HepG2 (cell line): ENCODE results near the gene ZCCHC17. TPM values are rescaled to one million over a fixed set of nuclear protein-coding genes. Genes with fewer than 3 reads are reported as not detected.

Experiments
- ATF7 ChIP-seq, 2 experiments: fragments of 450-650 bp in 1 of 2; sonication (generic) in 1 of 2; formaldehyde crosslinking in 1 of 2; IDR thresholded peaks; 2 replicates each; pipeline versions ENCODE4 v1.4.0 to v1.6.1; 2016 to 2020; ENCODE audit warnings: antibody characterized with exemption in 1 of 2, mild to moderate bottlenecking in 1 of 2, missing genetic modification reagents in 1 of 2
- CAMTA2 ChIP-seq: sonication (generic); formaldehyde crosslinking; IDR thresholded peaks from 2 replicates; pipeline ENCODE4 v1.4.0; 2020; ENCODE audit warnings: mild to moderate bottlenecking, missing genetic modification reagents, borderline replicate concordance
- CC2D1A ChIP-seq: sonication (generic); formaldehyde crosslinking; IDR thresholded peaks from 2 replicates; pipeline ENCODE4 v1.8.1; 2023; ENCODE audit warnings: mild to moderate bottlenecking, missing genetic modification reagents
- DNMT1 ChIP-seq: sonication (generic); formaldehyde crosslinking; IDR thresholded peaks from 2 replicates; pipeline ENCODE4 v1.5.1; 2020; ENCODE audit warnings: mild to moderate bottlenecking, missing genetic modification reagents
- FIP1L1 ChIP-seq: fragments of 200-400 bp; formaldehyde crosslinking; IDR thresholded peaks from 2 replicates; pipeline ENCODE4 v1.6.1; 2018; ENCODE audit warnings: low read depth, mild to moderate bottlenecking, low read length, moderate library complexity, borderline replicate concordance; ENCODE audit not compliant: insufficient read depth
- FOSL1 ChIP-seq: sonication (generic); formaldehyde crosslinking; IDR thresholded peaks from 2 replicates; pipeline ENCODE4 v1.9.0; 2021; ENCODE audit warnings: missing genetic modification reagents, borderline replicate concordance
- FOXM1 ChIP-seq: sonication (generic); formaldehyde crosslinking; IDR thresholded peaks from 2 replicates; pipeline ENCODE4 v1.5.0; 2020; ENCODE audit warnings: missing genetic modification reagents
- GATAD1 ChIP-seq: IDR thresholded peaks from 2 replicates; pipeline ENCODE4 v1.6.1; 2016; ENCODE audit warnings: missing genetic modification reagents, missing compliant biosample characterization
- KLF11 ChIP-seq: IDR thresholded peaks from 2 replicates; pipeline ENCODE4 v1.6.1; 2016; ENCODE audit warnings: missing compliant biosample characterization
- KLF16 ChIP-seq, 2 experiments: sonication (generic) in 1 of 2; formaldehyde crosslinking in 1 of 2; IDR thresholded peaks; 2 replicates each; pipeline versions ENCODE4 v1.6.1 to v1.8.0; 2016 to 2023; ENCODE audit warnings: missing genetic modification reagents in 2 of 2, missing compliant biosample characterization in 1 of 2
- KMT2B ChIP-seq: IDR thresholded peaks from 2 replicates; pipeline ENCODE4 v1.6.1; 2016; ENCODE audit warnings: missing genetic modification reagents, missing compliant biosample characterization
- MEIS2 ChIP-seq: sonication (generic); formaldehyde crosslinking; IDR thresholded peaks from 2 replicates; pipeline ENCODE4 v1.9.0; 2021; ENCODE audit warnings: mild to moderate bottlenecking, missing genetic modification reagents
- MIXL1 ChIP-seq: IDR thresholded peaks from 2 replicates; pipeline ENCODE4 v1.6.1; 2016
- MTA3 ChIP-seq: sonication (generic); formaldehyde crosslinking; IDR thresholded peaks from 2 replicates; pipeline ENCODE4 v1.4.0; 2020; ENCODE audit warnings: missing genetic modification reagents
- NFKB2 ChIP-seq: sonication (generic); formaldehyde crosslinking; IDR thresholded peaks from 2 replicates; pipeline ENCODE4 v1.4.0; 2020; ENCODE audit warnings: missing genetic modification reagents, borderline replicate concordance
- SAFB2 ChIP-seq: sonication (generic); formaldehyde crosslinking; IDR thresholded peaks from 2 replicates; pipeline ENCODE4 v1.5.1; 2020; ENCODE audit warnings: missing genetic modification reagents, low read depth, mild to moderate bottlenecking, borderline replicate concordance
- SP1 ChIP-seq, 2 experiments: fragments of 450-650 bp in 1 of 2; sonication (generic) in 1 of 2; formaldehyde crosslinking in 1 of 2; IDR thresholded peaks; 2 replicates each; pipeline versions ENCODE4 v1.4.0 to v1.6.1; 2016 to 2020; ENCODE audit warnings: missing genetic modification reagents in 1 of 2
- TCF7 ChIP-seq: sonication (generic); IDR thresholded peaks from 2 replicates; pipeline ENCODE4 v1.6.1; 2016; ENCODE audit warnings: antibody characterized with exemption, low read depth
- THYN1 ChIP-seq: sonication (generic); formaldehyde crosslinking; IDR thresholded peaks from 2 replicates; pipeline ENCODE4 v1.8.1; 2023; ENCODE audit warnings: low read depth, mild to moderate bottlenecking, moderate library complexity, missing genetic modification reagents, borderline replicate concordance
- WIZ ChIP-seq: sonication (generic); formaldehyde crosslinking; IDR thresholded peaks from 2 replicates; pipeline ENCODE4 v1.5.1; 2020; ENCODE audit warnings: mild to moderate bottlenecking, missing genetic modification reagents
- ZBTB8A ChIP-seq: sonication (generic); formaldehyde crosslinking; IDR thresholded peaks from 2 replicates; pipeline ENCODE4 v1.4.0; 2020; ENCODE audit warnings: mild to moderate bottlenecking, low read depth, missing genetic modification reagents, borderline replicate concordance
- ZKSCAN1 ChIP-seq: fragments of 150-350 bp; IDR thresholded peaks from 2 replicates; pipeline ENCODE4 v1.6.1; 2014; ENCODE audit warnings: low read length
- ZNF24 ChIP-seq: fragments of 450-650 bp; IDR thresholded peaks from 2 replicates; pipeline ENCODE4 v1.6.1; 2017; ENCODE audit warnings: antibody characterized with exemption, mild to moderate bottlenecking
- ZZZ3 ChIP-seq: sonication (generic); formaldehyde crosslinking; IDR thresholded peaks from 2 replicates; pipeline ENCODE4 v1.4.0; 2020; ENCODE audit warnings: missing genetic modification reagents, mild to moderate bottlenecking, borderline replicate concordance
- polyA plus RNA-seq, 8 experiments: library from polyadenylated mRNA; depleted of rRNA in 3 of 8; stranded (reverse) in 7 of 8; unstranded in 1 of 8; fragments of >200 nt; fragmentation: Illumina TruSeq in 4 of 8; extraction: Trizol in 4 of 8; gene quantifications; 2 replicates each; pipeline versions ENCODE4 v1.2.1 to v1.2.3, GENCODE V29; 2011 to 2016; ENCODE audit warnings: low read depth in 4 of 8, missing spikeins in 1 of 8, mixed read lengths in 1 of 8; ENCODE audit not compliant: insufficient read depth in 1 of 8
- total RNA-seq, 5 experiments: library from RNA; depleted of rRNA; stranded (reverse); fragments of >200 nt; fragmentation: Illumina TruSeq; extraction: Trizol; gene quantifications; 2 replicates each; pipeline ENCODE4 v1.2.3, GENCODE V29; 2016; ENCODE audit warnings: low read depth in 1 of 5
- TF ChIP-seq, protein P1 (sequence below): sonication (generic); formaldehyde crosslinking; IDR thresholded peaks from 2 replicates; pipeline ENCODE4 v1.4.0; 2020; ENCODE audit warnings: missing genetic modification reagents
- TF ChIP-seq, protein P2 (sequence below): sonication (generic); formaldehyde crosslinking; IDR thresholded peaks from 2 replicates; pipeline ENCODE4 v1.5.1; 2020; ENCODE audit warnings: missing genetic modification reagents, mild to moderate bottlenecking, borderline replicate concordance
- TF ChIP-seq, protein P3 (sequence below): sonication (generic); formaldehyde crosslinking; IDR thresholded peaks from 2 replicates; pipeline ENCODE4 v1.5.0; 2020; ENCODE audit warnings: mild to moderate bottlenecking, missing genetic modification reagents, borderline replicate concordance

ZCCHC17 gene
- total and polyA plus RNA-seq, 2 of the 13 experiments (the other 11 are each of a cell fraction or from before 2014, with no cell fraction given): 20.5 to 53.0 TPM

DNA sequence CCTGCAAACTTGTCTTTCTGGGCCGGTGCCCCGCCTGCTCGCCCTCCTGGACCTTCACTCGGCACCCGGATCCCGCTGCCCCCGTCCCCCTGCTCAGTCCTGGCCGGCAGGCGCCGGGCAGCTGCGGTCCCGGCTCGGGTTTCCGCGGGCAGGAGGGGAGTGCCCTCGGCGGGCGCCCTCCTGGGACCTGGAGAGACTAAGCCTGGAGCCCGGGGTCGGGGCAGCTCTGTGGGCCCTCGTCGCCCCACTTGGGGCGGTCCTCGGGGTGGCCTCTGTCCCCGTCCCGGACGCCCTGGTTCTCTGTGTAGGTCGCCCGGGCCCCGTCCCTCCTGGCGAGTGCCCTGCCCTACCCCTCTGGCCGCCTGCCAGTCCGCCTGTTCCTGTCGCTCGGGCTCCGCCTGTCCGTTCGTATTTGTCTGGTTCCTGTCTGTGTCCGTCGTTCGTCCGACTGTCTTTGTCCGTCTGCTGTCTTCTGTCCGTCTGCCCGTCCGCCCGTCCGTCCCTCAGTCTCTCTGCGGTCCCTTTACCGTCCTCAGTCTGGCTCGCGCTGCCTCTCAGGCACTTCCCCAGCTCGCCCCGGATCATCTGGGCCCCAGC lies 116.7 kb downstream of the ZCCHC17 start (continued):
- no peak for TF ChIP-seq THYN1 (CRISPR knock-in tag)
- TF ChIP-seq MTA3 (CRISPR knock-in tag): no peak
- no peak for TF ChIP-seq ZKSCAN1
- no peak for TF ChIP-seq MIXL1 (CRISPR knock-in tag)
- TF ChIP-seq FIP1L1: no peak
- 0 out of 4 replicates have a peak, but pooled peaks of 1 of the 2 experiments have one; percentile 20 for TF ChIP-seq KLF16 (CRISPR knock-in tag; IDR thresholded peaks at IDR 0.05)
- TF ChIP-seq, protein P1, sequence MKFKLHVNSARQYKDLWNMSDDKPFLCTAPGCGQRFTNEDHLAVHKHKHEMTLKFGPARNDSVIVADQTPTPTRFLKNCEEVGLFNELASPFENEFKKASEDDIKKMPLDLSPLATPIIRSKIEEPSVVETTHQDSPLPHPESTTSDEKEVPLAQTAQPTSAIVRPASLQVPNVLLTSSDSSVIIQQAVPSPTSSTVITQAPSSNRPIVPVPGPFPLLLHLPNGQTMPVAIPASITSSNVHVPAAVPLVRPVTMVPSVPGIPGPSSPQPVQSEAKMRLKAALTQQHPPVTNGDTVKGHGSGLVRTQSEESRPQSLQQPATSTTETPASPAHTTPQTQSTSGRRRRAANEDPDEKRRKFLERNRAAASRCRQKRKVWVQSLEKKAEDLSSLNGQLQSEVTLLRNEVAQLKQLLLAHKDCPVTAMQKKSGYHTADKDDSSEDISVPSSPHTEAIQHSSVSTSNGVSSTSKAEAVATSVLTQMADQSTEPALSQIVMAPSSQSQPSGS: no peak
- TF ChIP-seq ATF7 (IDR thresholded peaks at IDR 0.05): no peak
- TF ChIP-seq ATF7 (CRISPR knock-in tag; IDR thresholded peaks at IDR 0.05): no peak
- no peak for TF ChIP-seq GATAD1 (CRISPR knock-in tag)
- TF ChIP-seq CC2D1A (CRISPR knock-in tag): no peak
- TF ChIP-seq KLF11 (CRISPR knock-in tag): no peak
- TF ChIP-seq, protein P2, sequence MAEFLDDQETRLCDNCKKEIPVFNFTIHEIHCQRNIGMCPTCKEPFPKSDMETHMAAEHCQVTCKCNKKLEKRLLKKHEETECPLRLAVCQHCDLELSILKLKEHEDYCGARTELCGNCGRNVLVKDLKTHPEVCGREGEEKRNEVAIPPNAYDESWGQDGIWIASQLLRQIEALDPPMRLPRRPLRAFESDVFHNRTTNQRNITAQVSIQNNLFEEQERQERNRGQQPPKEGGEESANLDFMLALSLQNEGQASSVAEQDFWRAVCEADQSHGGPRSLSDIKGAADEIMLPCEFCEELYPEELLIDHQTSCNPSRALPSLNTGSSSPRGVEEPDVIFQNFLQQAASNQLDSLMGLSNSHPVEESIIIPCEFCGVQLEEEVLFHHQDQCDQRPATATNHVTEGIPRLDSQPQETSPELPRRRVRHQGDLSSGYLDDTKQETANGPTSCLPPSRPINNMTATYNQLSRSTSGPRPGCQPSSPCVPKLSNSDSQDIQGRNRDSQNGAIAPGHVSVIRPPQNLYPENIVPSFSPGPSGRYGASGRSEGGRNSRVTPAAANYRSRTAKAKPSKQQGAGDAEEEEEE (CRISPR knock-in tag): no peak
- no peak for TF ChIP-seq SAFB2
- TF ChIP-seq ZBTB8A: no peak
- no peak for TF ChIP-seq ZNF24
- 0 out of 2 replicates have a peak, but pooled peaks have one; percentile 21 for TF ChIP-seq KMT2B (CRISPR knock-in tag)
- 0 out of 2 replicates have a peak, but pooled peaks have one; percentile 40 for TF ChIP-seq DNMT1 (CRISPR knock-in tag)
- TF ChIP-seq CAMTA2 (CRISPR knock-in tag): no peak
- TF ChIP-seq FOSL1 (CRISPR knock-in tag): no peak
- no peak for TF ChIP-seq WIZ
- peak; percentile 15; the same call in 1 of the 2 replicates for TF ChIP-seq NFKB2 (CRISPR knock-in tag)
- TF ChIP-seq ZZZ3 (CRISPR knock-in tag): no peak
- TF ChIP-seq, protein P3, sequence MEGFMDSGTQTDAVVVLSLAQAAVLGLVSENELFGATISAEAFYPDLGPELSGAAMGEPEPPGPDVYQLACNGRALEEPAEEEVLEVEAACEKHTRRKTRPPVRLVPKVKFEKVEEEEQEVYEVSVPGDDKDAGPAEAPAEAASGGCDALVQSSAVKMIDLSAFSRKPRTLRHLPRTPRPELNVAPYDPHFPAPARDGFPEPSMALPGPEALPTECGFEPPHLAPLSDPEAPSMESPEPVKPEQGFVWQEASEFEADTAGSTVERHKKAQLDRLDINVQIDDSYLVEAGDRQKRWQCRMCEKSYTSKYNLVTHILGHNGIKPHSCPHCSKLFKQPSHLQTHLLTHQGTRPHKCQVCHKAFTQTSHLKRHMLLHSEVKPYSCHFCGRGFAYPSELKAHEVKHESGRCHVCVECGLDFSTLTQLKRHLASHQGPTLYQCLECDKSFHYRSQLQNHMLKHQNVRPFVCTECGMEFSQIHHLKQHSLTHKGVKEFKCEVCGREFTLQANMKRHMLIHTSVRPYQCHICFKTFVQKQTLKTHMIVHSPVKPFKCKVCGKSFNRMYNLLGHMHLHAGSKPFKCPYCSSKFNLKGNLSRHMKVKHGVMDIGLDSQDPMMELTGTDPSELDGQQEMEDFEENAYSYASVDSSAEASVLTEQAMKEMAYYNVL (CRISPR knock-in tag): no peak
- no peak for TF ChIP-seq MEIS2 (CRISPR knock-in tag)
- no peak for TF ChIP-seq TCF7
- no peak for TF ChIP-seq SP1 (IDR thresholded peaks at IDR 0.05)
- TF ChIP-seq SP1 (CRISPR knock-in tag; IDR thresholded peaks at IDR 0.05): no peak
- TF ChIP-seq FOXM1: no peak
